ENCODE measurements around the gene SLC46A3.
"Not testable (repeated sequence)": the region's sequence is repeated elsewhere in the genome, so short reads cannot be mapped to it uniquely, and the experiment has no call there.

SLC46A3 gene

GRCh38 chr13:28730762-28731161 is 12.0 kb upstream of the SLC46A3 start:
- no peak for DNase-seq

DNA sequence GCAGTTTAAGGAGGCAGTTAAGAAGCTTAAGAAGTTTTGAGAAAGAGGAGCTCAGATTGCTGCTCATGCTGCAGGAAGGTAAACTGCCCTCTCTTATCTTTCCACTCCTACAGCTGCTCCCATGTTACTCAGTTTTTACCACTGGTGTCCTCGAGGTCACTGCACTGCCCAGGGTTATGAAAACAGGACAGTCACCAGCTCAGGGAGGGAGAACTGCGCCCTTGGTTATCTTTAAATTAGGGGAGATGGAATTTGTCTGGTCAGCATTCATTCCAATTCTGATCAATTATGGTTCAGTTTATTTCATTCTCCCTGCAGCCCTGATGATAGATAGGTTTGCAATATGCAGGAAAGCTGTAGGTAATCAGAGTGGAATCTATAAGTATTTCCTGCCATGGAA is 10.8 kb upstream of the SLC46A3 start:
- no peak for DNase-seq

DNA sequence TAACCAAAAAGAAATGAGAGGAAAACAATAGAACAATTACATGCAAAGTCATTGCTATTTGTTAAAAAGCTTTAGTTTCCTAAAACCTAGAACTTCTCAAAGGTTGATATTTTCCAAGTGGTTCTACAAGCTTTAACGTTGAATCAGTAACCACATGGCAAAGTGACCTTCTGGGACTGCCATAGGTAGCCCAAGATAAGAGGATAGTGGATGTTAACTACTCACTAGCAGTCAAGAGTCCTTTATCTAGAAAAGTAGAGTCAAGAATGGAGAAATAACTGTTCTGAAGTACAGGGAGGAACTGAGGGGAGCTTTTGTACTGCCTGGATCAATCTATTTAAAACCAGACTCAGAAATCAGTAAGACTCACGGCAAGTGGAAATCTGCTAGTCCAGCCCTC is 9.9 kb upstream of the SLC46A3 start:
- no peak for DNase-seq

DNA sequence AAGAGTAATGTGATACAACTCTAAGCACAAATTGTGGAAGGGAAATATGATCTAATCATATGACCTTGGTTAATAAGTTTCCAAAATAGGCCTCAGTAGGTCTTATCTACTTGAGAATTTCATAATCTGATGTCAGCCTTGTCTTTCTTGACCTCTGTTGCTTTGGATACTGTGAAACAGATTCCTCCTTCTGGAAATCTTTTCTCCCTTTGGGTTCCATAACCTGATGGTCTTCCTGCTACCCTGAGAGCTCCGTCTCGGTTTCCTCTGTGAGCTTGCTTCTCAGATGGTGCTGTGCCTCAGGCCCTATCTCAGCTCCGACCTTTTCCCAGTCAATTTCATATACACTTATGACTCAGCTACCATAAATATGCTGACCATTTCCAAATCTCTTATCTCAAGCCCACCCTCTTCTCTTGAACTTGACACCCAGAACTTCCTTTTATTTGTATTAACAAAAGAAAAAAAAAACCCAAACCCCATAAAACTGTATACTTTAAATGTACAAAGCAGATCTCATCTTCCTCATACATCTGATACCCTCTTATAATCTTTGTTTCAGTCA is 6.4 kb upstream of the SLC46A3 start:
- DNase-seq = no peak

- DNase-seq = no peak
Measured at GRCh38 chr13:28723806-28724205, 5.0 kb upstream of the SLC46A3 start.

- DNase-seq = no peak
Measured at GRCh38 chr13:28719227-28720055, 671 bp upstream of the SLC46A3 start.

GRCh38 chr13:28718196-28718542 is 601 bp downstream of the SLC46A3 start:
- DNase-seq = peak in 1 of 2 donors; percentile 38

- no peak for DNase-seq
Measured at GRCh38 chr13:28717170-28717569, 1.6 kb downstream of the SLC46A3 start.

DNA sequence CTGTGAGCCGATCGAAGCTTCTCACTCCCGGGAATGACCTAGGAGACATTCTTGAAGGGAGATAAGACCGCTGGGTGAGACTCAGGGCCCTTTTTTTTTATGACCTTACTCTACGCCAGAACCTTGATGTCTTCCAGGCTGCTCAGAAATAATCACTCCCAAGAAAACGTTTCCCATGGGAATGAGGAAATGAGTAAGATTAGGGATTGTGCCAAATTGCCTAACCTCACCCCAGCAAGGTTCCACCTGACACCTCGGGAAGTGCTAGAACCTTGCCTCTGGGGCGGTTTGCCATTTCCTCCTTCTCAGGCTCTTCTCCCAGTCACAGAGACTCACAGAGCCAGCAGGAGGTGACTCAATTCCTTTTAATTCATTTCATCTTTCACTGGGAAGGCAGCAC is 2.3 kb downstream of the SLC46A3 start:
- DNase-seq = no peak

DNA sequence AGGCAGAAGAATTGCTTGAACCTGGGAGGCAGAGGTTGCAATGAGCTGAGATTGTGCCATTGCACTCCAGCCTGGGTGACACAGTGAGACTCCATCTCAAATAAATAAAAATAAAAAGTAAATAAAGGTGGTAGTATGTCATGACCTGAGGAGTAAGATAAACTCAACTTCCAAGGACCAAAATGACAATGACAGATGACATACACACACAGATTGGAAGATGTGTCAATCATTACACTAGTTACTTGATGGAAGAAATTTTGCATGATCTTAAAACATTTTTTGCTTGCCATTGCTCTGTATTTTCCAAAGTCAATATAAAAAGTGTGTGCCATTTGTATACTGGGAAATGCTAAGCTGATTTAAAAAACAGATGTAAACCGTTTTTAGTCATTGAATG is 4.1 kb downstream of the SLC46A3 start:
- no peak for DNase-seq

DNA sequence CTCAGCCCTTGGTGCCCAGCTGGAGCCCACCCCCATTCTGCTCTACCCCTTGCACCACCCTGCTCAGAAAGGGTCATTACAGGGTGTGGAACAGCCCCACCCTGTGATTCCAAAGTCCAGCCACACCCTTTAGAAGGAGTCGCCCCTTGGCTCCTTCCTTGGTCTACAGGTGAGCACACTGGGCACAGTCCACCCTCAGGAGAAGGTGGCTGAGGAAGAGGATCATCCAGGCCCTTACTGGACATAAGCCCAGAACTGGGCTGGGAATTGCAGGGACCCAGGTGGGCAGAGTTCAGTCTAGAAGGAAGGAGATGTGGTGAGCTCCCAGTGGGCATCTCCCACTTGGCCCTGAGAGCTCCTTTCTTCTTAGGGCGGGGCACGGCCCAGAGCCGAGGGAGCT is 8.6 kb downstream of the SLC46A3 start:
- DNase-seq = no peak

DNA sequence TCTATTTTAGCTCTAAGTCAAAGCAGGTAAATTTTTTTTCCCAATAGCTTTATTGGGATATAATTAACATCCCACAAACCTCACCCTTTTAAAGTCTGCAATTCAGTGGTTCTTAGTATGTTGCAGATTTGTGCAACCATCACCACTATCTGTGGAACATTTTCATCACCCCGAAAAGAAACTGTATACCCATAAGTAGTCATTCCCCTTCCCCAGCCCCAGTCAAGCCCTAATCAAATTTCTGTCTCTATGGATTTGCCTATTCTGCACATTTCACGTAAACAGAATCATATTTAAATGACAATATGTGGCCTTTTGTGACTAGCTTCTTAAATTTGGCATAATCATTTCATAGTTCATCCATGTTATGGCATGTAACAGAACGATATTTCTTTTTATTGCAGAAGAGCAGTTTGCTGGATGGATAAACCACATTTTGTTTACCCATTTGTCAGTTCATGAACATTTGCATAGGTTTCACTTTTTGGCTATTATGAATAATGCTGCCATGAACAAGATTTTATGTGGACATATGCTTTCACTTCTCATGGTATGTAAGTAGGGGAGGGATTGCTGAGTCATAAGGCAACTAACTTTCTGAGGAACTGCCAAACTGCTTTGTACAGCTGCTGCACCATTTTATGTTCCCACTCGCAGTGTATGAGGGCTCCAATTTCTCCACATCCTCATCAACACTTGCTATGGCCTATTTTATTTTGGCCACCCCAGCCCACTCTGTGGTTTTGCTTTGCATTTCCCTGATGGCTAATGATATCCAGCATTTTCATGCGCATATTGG is 10.9 kb downstream of the SLC46A3 start:
- peak; percentile 5 to 23 for DNase-seq

DNA sequence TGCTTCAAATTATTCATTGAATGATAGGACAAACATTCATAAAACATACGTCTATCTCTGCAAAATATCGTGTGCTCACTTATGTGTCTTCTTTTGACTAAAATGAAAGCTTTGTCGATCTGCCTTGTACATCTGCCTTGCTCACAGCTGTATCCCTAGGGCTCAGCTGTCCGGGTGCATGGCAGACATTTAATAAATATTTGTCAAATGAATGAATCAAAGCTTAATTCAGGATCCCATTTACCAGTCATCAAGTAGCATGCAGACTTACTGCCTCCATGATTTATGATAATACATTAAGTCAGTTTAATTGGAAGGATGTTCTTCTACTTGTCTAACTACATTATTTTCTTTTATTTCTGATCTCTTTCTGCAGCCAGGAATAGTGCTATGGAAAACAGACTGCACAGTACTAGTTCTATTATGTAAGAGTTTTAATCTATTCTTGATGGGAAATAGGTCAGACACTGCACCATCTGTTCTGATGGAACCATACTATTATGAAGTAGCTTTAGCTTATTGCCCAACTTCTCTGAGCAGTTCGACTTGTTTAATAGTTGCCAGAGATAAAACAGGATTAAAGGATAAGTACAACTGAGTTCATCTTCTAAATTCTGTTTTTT is 13.2 kb downstream of the SLC46A3 start:
- DNase-seq = peak in 1 of 2 donors; percentile 31

DNA sequence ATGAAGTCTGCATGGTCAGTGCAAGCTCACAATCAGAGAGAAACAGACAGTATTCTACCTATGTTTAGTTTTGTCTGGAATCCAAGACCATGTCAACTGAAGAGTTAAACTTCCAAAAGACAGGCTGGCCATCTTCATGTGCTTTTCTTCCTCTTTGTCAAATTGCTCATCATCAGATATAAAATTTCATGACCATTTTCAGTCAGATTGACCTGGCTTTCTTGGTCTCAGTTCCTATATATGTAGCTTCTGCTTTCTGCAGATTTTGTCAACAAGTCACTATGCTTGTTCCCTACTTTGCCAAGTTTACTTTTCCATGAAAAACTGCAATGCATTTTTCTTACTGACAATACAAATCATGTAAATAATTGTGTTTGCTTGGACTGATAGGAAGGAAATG is 13.9 kb downstream of the SLC46A3 start:
- DNase-seq = no peak

- DNase-seq = no peak
Measured at GRCh38 chr13:28704282-28704681, 14.5 kb downstream of the SLC46A3 start.

GRCh38 chr13:28699246-28699645 is 19.5 kb downstream of the SLC46A3 start:
- no peak for DNase-seq

- DNase-seq = no peak
Measured at GRCh38 chr13:28697441-28697840, 21.3 kb downstream of the SLC46A3 start.

DNA sequence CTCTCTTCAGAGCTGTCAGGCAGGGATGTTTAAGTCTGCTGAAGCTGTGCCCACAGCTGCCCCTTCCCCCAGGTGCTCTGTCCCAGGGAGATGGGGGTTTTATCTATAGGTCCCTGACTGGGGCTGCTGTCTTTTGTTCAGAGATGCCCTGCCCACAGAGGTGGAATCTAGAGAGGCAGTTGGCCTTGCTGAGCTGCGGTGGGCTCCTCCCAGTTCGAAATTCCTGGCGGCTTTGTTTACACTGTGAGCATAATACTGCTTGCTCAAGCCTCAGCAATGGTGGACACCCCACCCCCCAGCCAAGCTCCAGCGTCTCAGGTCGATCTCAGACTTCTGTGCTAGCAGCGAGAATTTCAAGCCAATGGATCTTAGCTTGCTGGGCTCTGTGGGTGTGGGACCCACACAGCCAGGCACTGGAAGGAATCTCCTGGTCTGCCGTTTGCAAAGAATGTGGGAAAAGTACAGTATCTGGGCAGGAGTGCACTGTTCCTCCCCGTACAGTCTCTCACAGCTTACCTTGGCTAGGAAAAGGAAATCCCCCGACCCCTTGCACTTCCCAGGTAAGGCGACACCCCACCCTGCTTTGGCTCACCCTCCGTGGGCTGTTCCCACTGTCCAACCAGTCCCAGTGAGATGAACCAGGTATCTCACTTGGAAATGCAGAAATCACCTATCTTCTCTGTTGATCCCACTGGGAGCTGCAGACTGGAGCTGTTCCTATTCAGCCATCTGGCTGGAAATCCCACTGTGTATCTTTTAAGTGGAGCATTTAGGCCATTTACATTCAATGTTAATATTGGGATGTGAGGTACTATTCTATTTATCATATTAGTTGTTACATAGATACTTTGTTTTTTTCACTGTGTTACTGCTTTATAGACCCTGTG is 24.9 kb downstream of the SLC46A3 start:
- not testable (repeated sequence) for DNase-seq

DNA sequence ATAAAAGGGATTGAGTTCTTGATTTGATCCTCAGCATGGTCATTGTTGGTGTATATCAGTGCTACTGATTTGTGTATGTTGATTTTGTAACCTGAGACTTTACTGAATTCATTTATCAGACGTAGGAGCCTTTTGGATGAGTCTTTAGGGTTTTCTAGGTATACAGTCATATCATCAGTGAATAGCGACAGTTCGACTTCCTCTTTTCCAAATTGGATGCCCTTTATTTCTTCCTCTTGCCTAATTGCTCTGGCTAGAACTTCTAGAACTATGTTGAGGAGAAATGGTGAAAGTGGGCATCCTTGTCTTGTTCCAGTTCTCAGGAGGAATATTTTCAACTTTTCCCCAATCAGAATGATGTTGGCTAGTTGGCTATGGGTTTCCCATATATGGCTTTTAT is 32.9 kb downstream of the SLC46A3 start:
- DNase-seq = no peak

- DNase-seq = no peak
Measured at GRCh38 chr13:28685114-28685513, 33.7 kb downstream of the SLC46A3 start.

DNA sequence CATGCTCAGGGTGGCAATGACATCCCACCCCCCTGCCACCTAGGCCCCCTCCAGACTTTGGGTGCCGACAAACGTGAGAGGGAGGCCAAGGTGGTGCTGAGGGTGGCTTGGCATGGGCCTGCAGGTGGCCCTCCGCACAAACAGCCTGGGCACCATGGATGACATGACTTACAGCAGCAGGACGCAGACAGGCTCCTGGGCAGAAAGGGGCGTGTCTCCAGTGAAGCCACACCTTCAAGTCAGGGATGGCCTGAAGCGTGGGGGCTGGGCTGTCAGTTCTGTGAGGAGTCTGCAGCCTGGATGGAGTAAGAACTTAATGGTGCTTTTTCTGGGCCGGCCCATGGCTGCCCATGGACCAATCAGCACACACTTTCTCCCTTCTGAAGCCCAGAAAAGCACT is 34.5 kb downstream of the SLC46A3 start:
- DNase-seq = no peak

- not testable (repeated sequence) for DNase-seq
Measured at GRCh38 chr13:28683169-28683568, 35.6 kb downstream of the SLC46A3 start.
